ENCODE results near the gene TESPA1. TPM values are rescaled to one million over a fixed set of nuclear protein-coding genes. Genes with fewer than 3 reads are reported as not detected.
"Not testable (repeated sequence)": the region's sequence is repeated elsewhere in the genome, so short reads cannot be mapped to it uniquely, and the experiment has no call there.

TESPA1 gene
- total RNA-seq, 4 donors from 2014 or later = 1.1 to 4.6 (median 2.6) TPM

DNA sequence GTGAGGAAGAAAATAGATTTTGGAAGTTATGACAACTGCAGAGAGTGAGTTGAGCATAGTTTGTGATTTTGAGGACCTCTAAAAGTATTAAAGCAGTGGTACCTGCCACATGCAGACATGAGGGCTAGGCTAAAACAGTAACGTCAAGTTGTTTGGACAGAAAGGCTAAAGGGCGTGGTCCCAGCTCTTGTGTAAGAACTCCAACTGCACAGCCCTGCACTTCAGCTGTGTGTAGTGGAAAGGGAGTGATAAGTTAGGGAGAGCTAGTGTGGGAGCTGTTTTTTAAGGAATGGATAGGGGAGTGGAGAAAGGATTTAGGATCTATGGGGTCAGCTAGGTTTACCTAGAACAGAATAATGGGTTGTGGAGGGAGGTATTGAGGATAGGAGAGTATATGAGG, 39.5 kb downstream of the TESPA1 start:
- Histone ChIP-seq H3K27me3 (no peaks in the 10 kb centered on the region), H3K4me1 (no peaks in the 10 kb centered on the region), H3K27ac (replicated peaks in 1 of 4) (no peak overlapping the region), H3K9me3 (no peaks in the 10 kb centered on the region), H3K4me3 (no peak overlapping the region), H3K36me3 (no peaks in the 10 kb centered on the region)
- TF ChIP-seq, protein P1, sequence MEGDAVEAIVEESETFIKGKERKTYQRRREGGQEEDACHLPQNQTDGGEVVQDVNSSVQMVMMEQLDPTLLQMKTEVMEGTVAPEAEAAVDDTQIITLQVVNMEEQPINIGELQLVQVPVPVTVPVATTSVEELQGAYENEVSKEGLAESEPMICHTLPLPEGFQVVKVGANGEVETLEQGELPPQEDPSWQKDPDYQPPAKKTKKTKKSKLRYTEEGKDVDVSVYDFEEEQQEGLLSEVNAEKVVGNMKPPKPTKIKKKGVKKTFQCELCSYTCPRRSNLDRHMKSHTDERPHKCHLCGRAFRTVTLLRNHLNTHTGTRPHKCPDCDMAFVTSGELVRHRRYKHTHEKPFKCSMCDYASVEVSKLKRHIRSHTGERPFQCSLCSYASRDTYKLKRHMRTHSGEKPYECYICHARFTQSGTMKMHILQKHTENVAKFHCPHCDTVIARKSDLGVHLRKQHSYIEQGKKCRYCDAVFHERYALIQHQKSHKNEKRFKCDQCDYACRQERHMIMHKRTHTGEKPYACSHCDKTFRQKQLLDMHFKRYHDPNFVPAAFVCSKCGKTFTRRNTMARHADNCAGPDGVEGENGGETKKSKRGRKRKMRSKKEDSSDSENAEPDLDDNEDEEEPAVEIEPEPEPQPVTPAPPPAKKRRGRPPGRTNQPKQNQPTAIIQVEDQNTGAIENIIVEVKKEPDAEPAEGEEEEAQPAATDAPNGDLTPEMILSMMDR (IDR thresholded peaks at IDR 0.05) = no peak
- no peak for TF ChIP-seq POLR2AphosphoS5 (IDR thresholded peaks at IDR 0.05)
- WGBS = 65% methylated on average over 2 of the region's 2 CpGs
- DNase-seq (ENCODE audit: extremely low spot score) = no peak
- intact Hi-C loops (cut with DNase I) = no loop called here

GRCh38 chr12:54943292-54943691, 41.3 kb downstream of the TESPA1 start:
- H3K36me3 ChIP-seq; DNase-seq (ENCODE audit: extremely low spot score); H3K4me3 ChIP-seq; H3K27ac ChIP-seq (replicated peaks in 1 of 4); H3K4me1 ChIP-seq; H3K27me3 ChIP-seq; H3K9me3 ChIP-seq; intact Hi-C loops (cut with DNase I): not testable (repeated sequence)
- WGBS = 56% methylated on average over 4 of the region's 4 CpGs

- no peak for DNase-seq (ENCODE audit: extremely low spot score)
- no peaks in the 10 kb centered on the region for H3K9me3 ChIP-seq
- 77% methylated on average over 3 of the region's 3 CpGs for WGBS
- H3K27me3 ChIP-seq = no peaks in the 10 kb centered on the region
- H3K27ac ChIP-seq (replicated peaks in 1 of 4) = no peak overlapping the region
- H3K4me3 ChIP-seq = no peak overlapping the region
- TF ChIP-seq EP300 (IDR thresholded peaks at IDR 0.05) = no peak
- H3K36me3 ChIP-seq = no peaks in the 10 kb centered on the region
- intact Hi-C loops (cut with DNase I) = no loop called here
- no peaks in the 10 kb centered on the region for H3K4me1 ChIP-seq
Observed at GRCh38 chr12:54941659-54942058, 42.9 kb downstream of the TESPA1 start.

DNA sequence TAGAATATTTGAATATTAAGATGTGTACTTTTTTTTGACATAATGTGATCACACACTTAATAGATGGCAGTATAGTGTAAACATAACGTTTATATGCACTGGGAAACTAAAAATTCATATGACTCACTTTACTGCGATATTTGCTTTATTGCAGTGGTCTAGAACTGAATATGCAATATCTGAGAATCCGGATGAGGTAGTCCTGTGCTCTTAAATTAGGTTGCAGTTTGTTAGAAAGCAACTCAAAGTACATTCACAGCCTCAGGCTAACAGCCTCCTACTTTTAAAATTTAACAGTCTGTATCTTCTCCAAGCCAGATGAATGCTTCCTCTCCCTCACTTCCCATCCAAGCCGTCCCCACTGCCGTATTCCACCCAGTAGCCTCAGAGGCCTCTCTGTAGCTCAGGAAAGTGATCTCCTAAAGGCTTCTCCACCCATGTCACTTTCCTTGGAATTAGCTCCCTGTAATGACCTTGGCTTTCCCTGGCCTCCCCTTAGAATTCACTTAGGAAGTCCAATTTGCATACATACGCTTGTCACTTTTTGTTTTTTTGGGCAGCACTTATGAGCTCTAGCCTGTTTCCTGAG, 43.7 kb downstream of the TESPA1 start:
- no peaks in the 10 kb centered on the region for H3K27me3 ChIP-seq
- no peak for DNase-seq (ENCODE audit: extremely low spot score)
- intact Hi-C loops (cut with DNase I) = no loop called here
- H3K36me3 ChIP-seq = no peaks in the 10 kb centered on the region
- WGBS = 71% methylated on average over 6 of the region's 6 CpGs
- H3K9me3 ChIP-seq = no peaks in the 10 kb centered on the region
- H3K4me1 ChIP-seq = no peaks in the 10 kb centered on the region
- no peak overlapping the region for H3K27ac ChIP-seq (replicated peaks in 1 of 4)
- H3K4me3 ChIP-seq = no peak overlapping the region
- no peak for TF ChIP-seq POLR2AphosphoS5 (IDR thresholded peaks at IDR 0.05)
- TF ChIP-seq, protein P1 (IDR thresholded peaks at IDR 0.05) = no peak
- TF ChIP-seq POLR2A (IDR thresholded peaks at IDR 0.05; ENCODE audit: low read depth) = no peak
- no peak for TF ChIP-seq EP300 (IDR thresholded peaks at IDR 0.05)

DNA sequence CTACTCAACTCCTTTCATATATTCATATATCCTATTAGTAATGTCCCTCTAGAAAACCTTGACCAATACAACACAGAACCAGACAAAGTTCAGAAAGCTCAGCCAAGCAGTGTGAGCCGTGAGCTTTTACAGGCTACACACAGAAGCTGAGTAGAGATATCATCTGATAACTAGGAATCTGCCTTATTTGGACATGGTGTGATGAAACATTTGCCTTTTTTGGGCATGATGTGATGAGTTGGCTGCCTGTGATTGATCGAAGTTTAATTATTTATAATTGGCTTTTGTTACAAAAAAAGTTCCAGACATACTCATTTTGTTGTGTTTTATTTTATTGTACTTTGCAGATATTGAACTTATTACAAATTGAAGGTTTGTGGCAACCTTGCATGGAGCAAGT, 46.6 kb downstream of the TESPA1 start:
- intact Hi-C loops (cut with DNase I) = no loop called here
- no peaks in the 10 kb centered on the region for H3K9me3 ChIP-seq
- no peak overlapping the region for H3K4me3 ChIP-seq
- WGBS = 70% methylated on average over 2 of the region's 2 CpGs
- H3K36me3 ChIP-seq = no peaks in the 10 kb centered on the region
- no peak for DNase-seq (ENCODE audit: extremely low spot score)
- H3K27ac ChIP-seq (replicated peaks in 1 of 4) = no peak overlapping the region
- H3K27me3 ChIP-seq = no peaks in the 10 kb centered on the region
- TF ChIP-seq, protein P1 (IDR thresholded peaks at IDR 0.05) = no peak
- TF ChIP-seq EP300 (IDR thresholded peaks at IDR 0.05) = no peak
- no peak for TF ChIP-seq POLR2AphosphoS5 (IDR thresholded peaks at IDR 0.05)
- no peak for TF ChIP-seq POLR2A (IDR thresholded peaks at IDR 0.05; ENCODE audit: low read depth)
- H3K4me1 ChIP-seq = no peaks in the 10 kb centered on the region

- no peak overlapping the region for H3K27ac ChIP-seq (replicated peaks in 1 of 4)
- no peaks in the 10 kb centered on the region for H3K36me3 ChIP-seq
- no peaks in the 10 kb centered on the region for H3K4me1 ChIP-seq
- H3K4me3 ChIP-seq = no peak overlapping the region
- TF ChIP-seq EP300 (IDR thresholded peaks at IDR 0.05) = no peak
- intact Hi-C loops (cut with DNase I) = no loop called here
- DNase-seq (ENCODE audit: extremely low spot score) = no peak
- no peaks in the 10 kb centered on the region for H3K27me3 ChIP-seq
- H3K9me3 ChIP-seq = no peaks in the 10 kb centered on the region
Observed at GRCh38 chr12:54937376-54937775, 47.2 kb downstream of the TESPA1 start.

Measured in esophagus muscularis mucosa (tissue), 4 donors.